OCI-LY1 (cell line): Measurements from ENCODE around the gene IFT22.

Experiments
- H2AFZ ChIP-seq: fragments of 200-600 bp; sonication (generic), shearing (Covaris generic); 2 replicates; pipeline ENCODE4 v1.6.0; 2014; ENCODE audit warnings: antibody characterized with exemption, mild to moderate bottlenecking, low read length
- H3F3A ChIP-seq: fragments of 200-600 bp; sonication (generic), shearing (Covaris generic); 2 replicates; pipeline ENCODE4 v1.6.0; 2014; ENCODE audit warnings: mild to moderate bottlenecking, antibody characterized with exemption, low read length, moderate library complexity; ENCODE audit not compliant: insufficient read depth
- H3K27ac ChIP-seq: fragments of 200-600 bp; sonication (generic); 2 replicates; pipeline ENCODE4 v1.5.1; 2014; ENCODE audit warnings: low read length, mixed run types, mild to moderate bottlenecking, low read depth; ENCODE audit not compliant: poor library complexity, severe bottlenecking
- H3K27me3 ChIP-seq: fragments of 200-600 bp; sonication (generic); 2 replicates; pipeline ENCODE4 v1.6.0; 2014; ENCODE audit warnings: antibody characterized with exemption, mild to moderate bottlenecking, low read length, moderate library complexity; ENCODE audit not compliant: insufficient read depth
- H3K36me3 ChIP-seq: fragments of 200-600 bp; sonication (generic); 2 replicates; pipeline ENCODE4 v1.6.1; 2014; ENCODE audit warnings: mild to moderate bottlenecking, antibody characterized with exemption, low read length, moderate library complexity, mixed read lengths; ENCODE audit not compliant: insufficient read depth
- H3K4me1 ChIP-seq: fragments of 200-600 bp; sonication (generic); 2 replicates; pipeline ENCODE4 v1.5.1; 2014; ENCODE audit warnings: mild to moderate bottlenecking, low read length, moderate library complexity; ENCODE audit not compliant: insufficient read depth, severe bottlenecking
- H3K4me2 ChIP-seq: fragments of 200-600 bp; sonication (generic), shearing (Covaris generic); 2 replicates; pipeline ENCODE4 v1.6.1; 2014; ENCODE audit warnings: low read length
- H3K4me3 ChIP-seq: fragments of 200-600 bp; sonication (generic); 2 replicates; pipeline ENCODE4 v1.5.1; 2014; ENCODE audit warnings: low read length, low read depth, mild to moderate bottlenecking, mixed read lengths; ENCODE audit not compliant: poor library complexity, severe bottlenecking
- H3K79me2 ChIP-seq: fragments of 200-600 bp; shearing (Covaris generic); 2 replicates; pipeline ENCODE4 v1.6.1; 2016; ENCODE audit warnings: mixed run types, low read length, mixed read lengths; ENCODE audit not compliant: insufficient read depth
- H3K9ac ChIP-seq: fragments of 200-600 bp; sonication (generic), shearing (Covaris generic); 2 replicates; pipeline ENCODE4 v1.6.1; 2014; ENCODE audit warnings: mild to moderate bottlenecking, low read length, mixed read lengths
- H3K9me2 ChIP-seq: fragments of 200-600 bp; sonication (generic), shearing (Covaris generic); 2 replicates; pipeline ENCODE4 v1.6.1; 2014; ENCODE audit warnings: low read depth, mild to moderate bottlenecking, low read length, mixed read lengths
- H3K9me3 ChIP-seq: fragments of 200-600 bp; shearing (Covaris generic); 2 replicates; pipeline ENCODE4 v1.6.1; 2014; ENCODE audit warnings: low read length, mixed read lengths
- H4K20me1 ChIP-seq: fragments of 200-600 bp; sonication (generic), shearing (Covaris generic); 2 replicates; pipeline ENCODE4 v1.6.0; 2016; ENCODE audit warnings: mild to moderate bottlenecking, low read length; ENCODE audit not compliant: insufficient read depth
- CTCF ChIP-seq: fragments of 200-600 bp; sonication (generic), shearing (Covaris generic); IDR thresholded peaks from 2 replicates; pipeline ENCODE4 v1.5.1; 2017; ENCODE audit warnings: mild to moderate bottlenecking, antibody characterized with exemption, low read length, moderate library complexity, mixed read lengths
- EZH2 ChIP-seq: fragments of 200-600 bp; sonication (generic), shearing (Covaris generic); IDR thresholded peaks from 2 replicates; pipeline ENCODE4 v1.8.0; 2017; ENCODE audit warnings: borderline replicate concordance, mixed run types, mild to moderate bottlenecking, antibody characterized with exemption, low read length, moderate library complexity, mixed read lengths

The IFT22 gene

GRCh38 chr7:101300465-101301376 is 20.9 kb downstream of the IFT22 start:
- no peak overlapping the region for H3K4me2 ChIP-seq
- no peak overlapping the region for H3K9ac ChIP-seq
- no peaks in the 10 kb centered on the region for H3K4me1 ChIP-seq
- H3K9me3 ChIP-seq, result peaks cover 7% of the 10 kb centered on the region; the same call in 1 of the 2 replicates
- H3F3A ChIP-seq, result no peaks in the 10 kb centered on the region
- no peaks in the 10 kb centered on the region; the same call in 1 of the 2 replicates for H3K36me3 ChIP-seq
- TF ChIP-seq CTCF (no peak), EZH2 (no peak)
- H3K27ac ChIP-seq, result no peak overlapping the region
- no peaks in the 10 kb centered on the region for H4K20me1 ChIP-seq
- no peak overlapping the region for H2AFZ ChIP-seq
- no peak overlapping the region for H3K4me3 ChIP-seq
- H3K27me3 ChIP-seq, result peaks cover 4% of the 10 kb centered on the region; the same call in 1 of the 2 replicates
- H3K79me2 ChIP-seq, result no peaks in the 10 kb centered on the region
- H3K9me2 ChIP-seq, result no peaks in the 10 kb centered on the region

- TF ChIP-seq CTCF, result no peak
- TF ChIP-seq EZH2, result no peak
- peaks cover 7% of the 10 kb centered on the region; the same call in 1 of the 2 replicates for H3K9me3 ChIP-seq
- no peaks in the 10 kb centered on the region for H3K79me2 ChIP-seq
- H3K4me3 ChIP-seq, result no peak overlapping the region
- no peak overlapping the region for H3K9ac ChIP-seq
- H3K4me2 ChIP-seq, result no peak overlapping the region
- H2AFZ ChIP-seq, result no peak overlapping the region
- no peaks in the 10 kb centered on the region for H3K4me1 ChIP-seq
- H3K36me3 ChIP-seq, result no peaks in the 10 kb centered on the region; the same call in 1 of the 2 replicates
- H3F3A ChIP-seq, result no peaks in the 10 kb centered on the region
- no peaks in the 10 kb centered on the region for H4K20me1 ChIP-seq
- H3K27ac ChIP-seq, result no peak overlapping the region
- H3K27me3 ChIP-seq, result peaks cover 4% of the 10 kb centered on the region; the same call in 1 of the 2 replicates
- no peaks in the 10 kb centered on the region for H3K9me2 ChIP-seq
Observed at GRCh38 chr7:101299511-101300464, 21.8 kb downstream of the IFT22 start.

- H3K36me3 ChIP-seq, result no peaks in the 10 kb centered on the region
- H3K9ac ChIP-seq, result no peak overlapping the region
- TF ChIP-seq CTCF (no peak), EZH2 (no peak)
- H3K4me3 ChIP-seq, result no peak overlapping the region
- H3K4me1 ChIP-seq, result peaks cover 6% of the 10 kb centered on the region
- H3K79me2 ChIP-seq, result no peaks in the 10 kb centered on the region
- no peaks in the 10 kb centered on the region for H3F3A ChIP-seq
- H3K9me2 ChIP-seq, result no peaks in the 10 kb centered on the region
- no peak overlapping the region for H3K4me2 ChIP-seq
- peaks cover 4% of the 10 kb centered on the region; the same call in 1 of the 2 replicates for H3K27me3 ChIP-seq
- no peak overlapping the region for H3K27ac ChIP-seq
- no peaks in the 10 kb centered on the region for H3K9me3 ChIP-seq
- no peaks in the 10 kb centered on the region for H4K20me1 ChIP-seq
- no peak overlapping the region for H2AFZ ChIP-seq
Observed at GRCh38 chr7:101294832-101295121, 26.8 kb downstream of the IFT22 start.
